ENCODE measurements around the gene ANKRD29. TPM values are rescaled to one million over a fixed set of nuclear protein-coding genes. Genes with fewer than 3 reads are reported as not detected.

The ANKRD29 gene
- total RNA-seq, 1 donor from 2014 or later: 9.2 TPM

- Histone ChIP-seq H3K9me3 (replicated peaks) (no peaks in the 10 kb centered on the region), H3K27me3 (ENCODE audit: low read depth) (peaks cover 8% of the 10 kb centered on the region), H3K4me1 (peaks cover 12% of the 10 kb centered on the region), H3K36me3 (no peaks in the 10 kb centered on the region), H3K27ac (replicated peaks) (no peak overlapping the region), H3K4me3 (peak overlapping the region; percentile 67)
- peak; percentile 16 for TF ChIP-seq CTCF (IDR thresholded peaks at IDR 0.05; ENCODE audit: borderline replicate concordance)
- DNase-seq: peak; percentile 21
- intact Hi-C loops (cut with micrococcal nuclease): no loop called here
Observed at GRCh38 chr18:23619388-23619881, 43.3 kb downstream of the ANKRD29 start.

- no peak overlapping the region for H3K27ac ChIP-seq (replicated peaks)
- no peak for TF ChIP-seq CTCF (IDR thresholded peaks at IDR 0.05; ENCODE audit: borderline replicate concordance)
- DNase-seq: no peak
Observed at GRCh38 chr18:23618862-23619387, 43.8 kb downstream of the ANKRD29 start.

GRCh38 chr18:23617412-23618014, 45.2 kb downstream of the ANKRD29 start:
- no peaks in the 10 kb centered on the region for H3K9me3 ChIP-seq (replicated peaks)
- intact Hi-C loops (cut with micrococcal nuclease): no loop called here
- peaks cover 12% of the 10 kb centered on the region for H3K4me1 ChIP-seq
- no peaks in the 10 kb centered on the region for H3K36me3 ChIP-seq
- peaks cover 8% of the 10 kb centered on the region for H3K27me3 ChIP-seq (ENCODE audit: low read depth)
- TF ChIP-seq CTCF (IDR thresholded peaks at IDR 0.05; ENCODE audit: borderline replicate concordance): no peak
- no peak overlapping the region for H3K4me3 ChIP-seq
- H3K27ac ChIP-seq (replicated peaks): no peak overlapping the region
- DNase-seq: no peak

More at GRCh38 chr18:23618862-23619387, 43.8 kb downstream of the ANKRD29 start:
- intact Hi-C loops (cut with micrococcal nuclease): no loop called here
- peaks cover 8% of the 10 kb centered on the region for H3K27me3 ChIP-seq (ENCODE audit: low read depth)
- no peaks in the 10 kb centered on the region for H3K36me3 ChIP-seq
- H3K9me3 ChIP-seq (replicated peaks): no peaks in the 10 kb centered on the region
- peak overlapping the region; percentile 67 for H3K4me3 ChIP-seq
- H3K4me1 ChIP-seq: peaks cover 12% of the 10 kb centered on the region

GRCh38 chr18:23616258-23616657, 46.5 kb downstream of the ANKRD29 start:
- Histone ChIP-seq H3K27ac (replicated peaks) (no peak overlapping the region), H3K4me3 (no peak overlapping the region), H3K9me3 (replicated peaks) (no peaks in the 10 kb centered on the region), H3K27me3 (ENCODE audit: low read depth) (peaks cover 8% of the 10 kb centered on the region), H3K36me3 (no peaks in the 10 kb centered on the region), H3K4me1 (peaks cover 12% of the 10 kb centered on the region)
- intact Hi-C loops (cut with micrococcal nuclease): no loop called here
- no peak for TF ChIP-seq CTCF (IDR thresholded peaks at IDR 0.05; ENCODE audit: borderline replicate concordance)
- DNase-seq: no peak

- no peak for TF ChIP-seq CTCF (IDR thresholded peaks at IDR 0.05; ENCODE audit: borderline replicate concordance)
- intact Hi-C loops (cut with micrococcal nuclease): no loop called here
Observed at GRCh38 chr18:23614891-23615290, 47.8 kb downstream of the ANKRD29 start.

More at GRCh38 chr18:23614891-23615290, 47.8 kb downstream of the ANKRD29 start:
- Histone ChIP-seq H3K4me1 (peaks cover 11% of the 10 kb centered on the region), H3K4me3 (no peak overlapping the region), H3K36me3 (no peaks in the 10 kb centered on the region), H3K27ac (replicated peaks) (no peak overlapping the region), H3K27me3 (ENCODE audit: low read depth) (peaks cover 6% of the 10 kb centered on the region), H3K9me3 (replicated peaks) (no peaks in the 10 kb centered on the region)
- DNase-seq: no peak
